ENCODE results near the gene HSD17B1.
"Not testable (repeated sequence)": the region's sequence is repeated elsewhere in the genome, so short reads cannot be mapped to it uniquely, and the experiment has no call there.

The HSD17B1 gene

DNA sequence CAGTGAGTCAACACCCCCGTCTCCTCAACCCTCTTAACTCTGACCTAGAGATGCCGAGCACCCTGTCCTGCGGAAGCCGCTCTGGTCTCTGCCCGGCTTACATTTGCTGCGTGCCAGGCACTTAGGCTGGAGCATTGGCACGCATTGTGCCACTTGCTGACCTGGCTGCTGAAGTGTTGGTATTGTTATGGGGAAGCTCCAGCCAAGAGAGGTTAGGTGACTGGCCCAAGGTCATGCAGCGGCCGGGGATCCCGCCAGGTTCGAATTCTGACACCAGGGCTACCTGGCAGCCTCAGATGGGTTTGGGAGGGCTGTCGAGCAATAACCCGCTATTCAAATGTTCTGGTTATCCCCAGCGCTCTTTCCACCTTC lies 5.0 kb upstream of the HSD17B1 start:
- no peak for DNase-seq

DNA sequence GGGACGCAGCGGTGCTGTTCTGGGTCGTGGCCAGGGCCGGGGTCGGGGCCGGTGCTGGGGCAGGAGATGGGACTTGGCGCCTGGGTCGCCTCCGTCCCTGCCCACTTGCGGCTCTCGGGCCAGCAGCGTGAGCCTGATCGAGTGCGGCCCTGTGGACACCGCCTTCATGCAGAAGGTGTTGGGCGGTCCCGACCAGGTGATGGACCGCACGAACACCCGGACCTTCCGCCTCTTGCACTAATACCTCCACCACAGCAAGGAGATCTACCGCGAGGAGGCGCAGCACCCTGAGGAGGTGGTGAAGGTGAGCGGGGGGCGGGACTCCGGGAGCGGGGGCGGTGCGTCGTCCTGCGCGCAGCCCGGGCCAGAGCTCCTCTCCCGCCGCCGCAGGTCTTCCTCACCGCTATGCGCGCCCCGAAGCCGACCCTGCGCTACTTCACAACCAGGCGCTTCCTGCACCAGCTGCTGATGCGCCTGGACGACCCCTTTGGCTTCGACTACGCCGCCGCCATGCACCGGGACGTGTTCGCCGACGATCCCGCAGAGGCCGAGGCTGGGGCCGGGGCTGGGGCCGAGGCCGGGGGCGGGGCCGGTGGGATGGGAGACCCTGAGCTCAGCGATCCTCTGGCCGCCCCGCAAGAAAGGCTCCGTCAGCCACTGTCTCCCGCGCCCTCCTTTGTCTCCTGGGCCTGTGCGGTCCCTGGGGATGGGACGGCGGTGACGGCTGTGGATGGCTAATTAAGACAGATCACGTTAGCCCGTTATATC lies 4.5 kb upstream of the HSD17B1 start:
- peak; percentile 74 for ATAC-seq
- DNase-seq, result peak; percentile 87

More for the DNA sequence above, 5.0 kb upstream of the HSD17B1 start:
- ATAC-seq, result no peak

DNA sequence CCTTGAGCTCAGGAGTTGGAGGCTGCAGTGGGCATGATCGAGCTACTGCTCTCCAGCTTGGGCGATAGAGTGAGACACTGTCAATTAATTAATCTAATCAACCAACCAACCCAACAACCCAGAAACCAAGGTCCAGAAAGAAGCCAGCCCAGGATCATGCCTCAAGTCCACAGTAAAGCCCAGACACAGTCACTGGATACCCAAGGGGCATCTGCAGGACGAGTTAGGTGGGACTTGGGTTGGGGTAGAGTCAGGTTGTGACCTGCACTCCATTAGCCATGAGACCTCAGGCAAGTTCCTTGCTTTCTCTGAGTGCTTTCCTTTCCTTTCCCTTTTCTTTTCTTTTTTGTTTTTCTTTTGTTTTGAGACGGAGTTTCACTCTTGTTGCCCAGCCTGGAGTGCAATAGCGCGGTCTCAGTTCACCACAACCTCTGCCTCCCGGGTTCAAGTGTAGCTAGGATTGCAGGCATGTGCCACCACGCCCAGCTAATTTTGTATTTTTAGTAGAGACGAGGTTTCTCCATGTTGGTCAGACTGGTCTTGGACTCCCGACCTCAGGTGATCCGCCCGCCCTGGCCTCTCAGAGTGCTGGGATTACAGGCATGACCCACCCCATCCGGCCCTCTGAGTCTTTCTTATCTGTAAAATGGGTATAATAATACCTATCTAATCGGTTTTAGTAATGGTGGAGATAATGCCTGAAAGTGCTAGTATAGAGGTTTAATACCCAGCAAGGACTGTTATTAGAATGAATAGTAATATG lies 3.5 kb upstream of the HSD17B1 start:
- no peak for ATAC-seq
- DNase-seq, result no peak

DNA sequence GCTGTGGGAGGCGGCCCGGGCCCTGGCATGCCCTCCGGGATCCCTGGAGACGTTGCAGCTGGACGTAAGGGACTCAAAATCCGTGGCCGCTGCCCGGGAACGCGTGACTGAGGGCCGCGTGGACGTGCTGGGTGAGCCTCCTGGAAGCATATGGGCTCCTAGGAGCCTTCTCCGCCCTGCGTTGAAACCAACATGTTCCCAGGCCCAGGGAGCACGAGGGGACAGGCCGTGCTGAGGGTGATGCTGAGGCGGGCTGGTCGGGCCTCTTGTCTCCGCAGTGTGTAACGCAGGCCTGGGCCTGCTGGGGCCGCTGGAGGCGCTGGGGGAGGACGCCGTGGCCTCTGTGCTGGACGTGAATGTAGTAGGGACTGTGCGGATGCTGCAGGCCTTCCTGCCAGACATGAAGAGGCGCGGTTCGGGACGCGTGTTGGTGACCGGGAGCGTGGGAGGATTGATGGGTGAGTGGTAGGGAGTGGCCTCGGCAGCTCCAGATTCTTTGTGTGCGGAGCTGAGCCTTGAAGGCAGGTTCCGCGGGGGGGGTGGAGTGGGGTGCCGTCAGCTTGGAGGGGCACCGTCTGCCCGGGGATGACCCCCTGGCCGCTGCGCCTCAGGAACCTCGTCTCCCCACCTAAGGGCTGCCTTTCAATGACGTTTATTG lies 567 bp downstream of the HSD17B1 start:
- DNase-seq, result no peak
- ATAC-seq, result no peak

DNA sequence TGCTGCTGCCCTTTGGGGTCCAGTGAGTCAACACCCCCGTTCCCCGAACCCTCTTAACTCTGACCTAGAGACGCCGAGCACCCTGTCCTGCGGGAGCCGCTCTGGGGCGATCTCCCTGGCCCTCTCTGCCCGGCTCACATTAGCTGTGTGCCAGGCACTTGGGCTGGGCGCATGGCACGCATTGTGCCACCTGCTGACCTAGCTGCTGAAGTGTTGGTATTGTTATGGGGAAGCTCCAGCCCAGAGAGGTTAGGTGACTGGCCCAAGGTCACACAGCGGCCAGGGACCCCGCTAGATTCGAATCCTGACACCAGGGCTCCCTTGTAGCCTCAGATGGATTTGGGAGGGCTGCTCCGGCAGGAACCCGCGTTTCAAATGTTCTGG lies 1.1 kb downstream of the HSD17B1 start:
- DNase-seq (peak; percentile 33), ATAC-seq (no peak)

DNA sequence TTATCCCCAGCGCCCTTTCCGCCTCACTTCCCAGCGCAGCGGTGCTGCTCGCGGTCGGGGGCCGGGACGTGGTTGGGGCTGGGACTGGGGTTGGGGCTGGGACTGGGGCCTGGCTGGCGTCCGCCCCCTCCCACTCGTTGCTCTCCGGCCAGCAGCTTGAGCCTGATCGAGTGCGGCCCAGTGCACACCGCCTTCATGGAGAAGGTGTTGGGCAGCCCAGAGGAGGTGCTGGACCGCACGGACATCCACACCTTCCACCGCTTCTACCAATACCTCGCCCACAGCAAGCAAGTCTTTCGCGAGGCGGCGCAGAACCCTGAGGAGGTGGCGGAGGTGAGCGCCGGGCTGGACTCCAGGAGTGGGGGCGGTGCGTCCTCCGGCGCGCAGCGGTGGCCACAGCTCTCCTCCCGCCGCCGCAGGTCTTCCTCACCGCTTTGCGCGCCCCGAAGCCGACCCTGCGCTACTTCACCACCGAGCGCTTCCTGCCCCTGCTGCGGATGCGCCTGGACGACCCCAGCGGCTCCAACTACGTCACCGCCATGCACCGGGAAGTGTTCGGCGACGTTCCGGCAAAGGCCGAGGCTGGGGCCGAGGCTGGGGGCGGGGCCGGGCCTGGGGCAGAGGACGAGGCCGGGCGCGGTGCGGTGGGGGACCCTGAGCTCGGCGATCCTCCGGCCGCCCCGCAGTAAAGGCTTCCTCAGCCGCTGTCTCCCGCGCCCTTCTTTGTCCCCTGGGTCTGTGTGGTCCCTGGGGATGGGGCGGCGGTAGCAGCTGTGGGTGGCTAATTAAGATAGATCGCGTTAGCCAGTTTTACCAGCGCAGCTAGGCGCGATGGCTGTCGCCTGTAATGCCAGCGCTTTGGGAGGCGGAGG lies 1.8 kb downstream of the HSD17B1 start:
- ATAC-seq, result peak; percentile 93
- DNase-seq, result peak; percentile 89

DNA sequence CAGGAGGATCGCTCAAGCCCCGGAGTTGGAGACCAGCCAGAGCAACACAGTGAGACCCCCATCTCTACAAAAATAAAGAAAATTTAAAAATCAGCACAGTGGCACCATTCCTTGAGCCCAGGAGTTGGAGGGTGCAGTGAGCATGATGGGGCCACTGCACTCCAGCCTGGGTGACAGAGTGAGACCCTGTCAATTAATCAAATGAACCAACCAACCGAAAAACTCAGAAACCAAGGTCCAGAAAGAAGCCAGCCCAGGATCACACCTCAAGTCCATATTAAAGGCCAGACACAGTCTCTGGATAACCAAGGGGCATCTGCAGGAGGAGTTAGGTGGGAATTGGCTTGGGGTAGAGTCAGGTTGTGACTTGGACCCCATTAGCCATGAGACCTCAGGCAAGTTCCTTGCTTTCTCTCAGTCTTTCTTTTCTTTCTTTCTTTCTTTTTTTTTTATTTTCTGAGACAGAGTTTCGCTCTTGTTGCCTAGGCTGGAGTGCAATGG lies 2.4 kb downstream of the HSD17B1 start:
- no peak for DNase-seq
- no peak for ATAC-seq

DNA sequence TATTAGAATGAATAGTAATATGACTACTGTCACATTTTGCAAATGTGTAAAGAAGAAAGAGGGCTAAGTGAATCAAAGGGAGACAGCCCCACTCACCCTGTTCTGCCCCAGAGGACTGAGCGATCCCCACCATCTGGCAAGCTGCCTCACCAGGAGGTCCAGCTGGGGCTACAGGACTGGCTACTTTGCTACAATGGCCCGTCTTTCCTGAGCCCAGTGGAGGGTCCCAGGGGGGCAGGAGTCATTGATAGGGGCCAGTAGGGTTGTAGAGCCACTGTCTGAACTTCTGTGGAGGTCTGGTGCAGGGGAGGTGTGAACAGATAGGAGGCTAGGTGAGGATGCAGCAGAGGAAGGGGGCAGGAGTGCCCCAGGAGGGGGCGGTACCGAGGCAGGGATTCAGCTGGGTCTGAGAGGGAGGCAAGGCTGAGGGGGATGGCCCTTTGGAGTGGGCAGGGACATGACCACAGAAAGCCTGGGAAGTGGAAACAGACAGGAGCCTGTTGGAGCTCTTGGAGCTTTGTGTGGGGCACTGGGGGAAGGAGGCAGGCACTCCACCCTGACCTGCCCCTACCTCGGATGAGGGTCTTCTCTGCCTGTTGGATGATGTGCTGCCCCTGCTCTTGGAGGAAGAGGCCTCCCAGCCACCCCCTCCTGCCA lies 3.4 kb downstream of the HSD17B1 start:
- ATAC-seq, DNase-seq: not testable (repeated sequence)

DNA sequence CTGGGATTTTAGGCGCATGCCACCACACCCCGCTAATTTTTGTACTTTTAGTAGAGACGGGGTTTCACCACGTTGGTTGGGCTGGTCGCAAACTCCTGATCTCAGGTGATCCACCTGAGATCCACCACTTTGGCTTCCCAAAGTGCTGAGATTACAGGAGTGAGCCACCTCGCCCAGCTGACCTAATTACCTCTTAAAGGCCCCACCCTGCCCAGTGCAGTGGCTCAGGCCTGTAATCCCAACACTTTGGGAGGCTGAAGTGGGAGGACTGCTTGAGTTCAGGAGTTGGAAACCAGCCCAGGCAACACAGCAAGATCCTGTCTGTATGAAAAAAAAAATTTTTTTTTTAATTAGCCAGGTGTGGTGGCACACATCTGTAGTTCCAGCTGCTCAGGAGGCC lies 6.4 kb downstream of the HSD17B1 start:
- ATAC-seq (no peak), DNase-seq (no peak)

DNA sequence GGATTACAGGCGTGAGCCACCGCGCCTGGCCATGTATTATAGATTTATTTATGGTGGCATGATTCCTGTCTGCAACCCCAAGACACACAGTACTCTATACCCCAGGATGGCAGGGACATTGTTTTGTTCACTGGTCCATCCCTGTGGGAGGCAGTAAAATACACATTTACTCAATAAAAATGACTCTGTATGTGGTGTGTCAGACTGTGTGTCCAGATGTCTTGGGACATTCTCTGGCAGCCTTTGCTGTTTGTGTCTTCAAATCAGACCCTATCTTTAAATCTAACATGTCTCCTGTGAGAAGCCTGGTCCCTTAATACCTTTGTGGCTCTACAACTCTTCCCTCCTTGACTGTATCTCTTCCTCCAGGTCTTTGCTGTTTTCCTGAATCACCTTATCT lies 7.5 kb downstream of the HSD17B1 start:
- no peak for ATAC-seq
- DNase-seq, result no peak

DNA sequence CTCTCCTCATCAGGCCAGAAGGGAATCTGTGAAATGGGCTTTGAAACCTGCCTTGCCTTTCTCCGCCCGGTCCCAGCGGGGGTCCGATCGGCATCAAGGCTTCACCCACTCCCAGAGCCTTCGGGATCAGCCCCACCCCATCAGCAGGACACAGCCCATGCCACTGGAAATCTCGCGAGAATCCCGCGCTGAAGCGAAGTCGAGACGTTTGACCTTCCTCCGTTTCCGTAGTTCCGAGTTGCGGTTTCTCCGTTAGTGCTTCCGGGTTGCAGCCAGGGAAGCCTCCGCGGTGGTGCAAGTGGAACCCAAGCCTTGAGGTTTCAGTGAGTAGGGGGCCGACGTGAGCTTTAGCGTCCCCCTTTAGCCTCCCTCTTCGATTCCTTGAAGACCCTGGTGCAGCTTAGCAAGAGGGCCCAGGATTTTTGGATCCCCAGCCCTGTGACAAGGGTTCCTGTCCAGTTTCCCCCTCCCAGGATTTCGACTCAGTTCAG lies 9.2 kb downstream of the HSD17B1 start, which contains the start of gene COASY:
TSS of gene COASY (plus strand) at position 252 of the 491 bp plus-strand sequence. CDS start 475 bp downstream, outside the sequence.
- DNase-seq (peak; percentile 95), ATAC-seq (peak; percentile 67)

DNA sequence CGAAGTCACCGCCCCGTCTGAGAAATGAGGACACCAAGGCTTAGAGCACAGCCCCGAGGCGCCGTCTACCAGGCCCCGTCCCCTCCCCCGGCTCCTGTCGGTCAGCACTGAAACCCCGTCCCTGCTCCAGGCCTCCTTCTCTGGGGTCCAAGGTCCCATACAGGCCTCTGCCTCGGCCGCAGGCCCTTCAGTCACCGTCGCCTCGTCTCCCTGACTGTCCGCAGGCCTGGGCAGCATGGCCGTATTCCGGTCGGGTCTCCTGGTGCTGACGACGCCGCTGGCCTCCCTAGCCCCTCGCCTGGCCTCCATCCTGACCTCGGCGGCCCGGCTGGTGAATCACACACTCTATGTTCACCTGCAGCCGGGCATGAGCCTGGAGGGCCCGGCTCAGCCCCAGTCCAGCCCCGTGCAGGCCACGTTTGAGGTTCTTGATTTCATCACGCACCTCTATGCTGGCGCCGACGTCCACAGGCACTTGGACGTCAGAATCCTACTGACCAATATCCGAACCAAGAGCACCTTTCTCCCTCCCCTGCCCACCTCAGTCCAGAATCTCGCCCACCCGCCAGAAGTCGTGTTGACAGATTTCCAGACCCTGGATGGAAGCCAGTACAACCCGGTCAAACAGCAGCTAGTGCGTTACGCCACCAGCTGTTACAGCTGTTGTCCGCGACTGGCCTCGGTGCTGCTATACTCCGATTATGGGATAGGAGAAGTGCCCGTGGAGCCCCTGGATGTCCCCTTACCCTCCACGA lies 9.8 kb downstream of the HSD17B1 start:
- DNase-seq (no peak), ATAC-seq (no peak)

DNA sequence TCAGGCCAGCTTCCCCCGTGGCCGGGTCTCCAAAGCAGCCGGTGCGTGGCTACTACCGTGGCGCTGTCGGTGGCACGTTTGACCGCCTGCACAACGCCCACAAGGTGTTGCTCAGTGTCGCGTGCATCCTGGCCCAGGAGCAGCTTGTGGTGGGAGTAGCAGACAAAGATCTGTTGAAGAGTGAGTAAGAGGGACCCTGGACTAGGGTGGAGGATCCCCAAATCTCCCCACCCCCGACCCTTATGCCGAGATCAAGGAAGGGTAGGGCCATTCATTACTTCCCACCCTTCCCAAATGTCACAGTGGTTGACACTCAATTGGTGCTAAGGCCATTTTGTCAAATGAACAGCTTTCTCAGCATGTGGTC lies 10.4 kb downstream of the HSD17B1 start:
- ATAC-seq, result no peak
- no peak for DNase-seq

DNA sequence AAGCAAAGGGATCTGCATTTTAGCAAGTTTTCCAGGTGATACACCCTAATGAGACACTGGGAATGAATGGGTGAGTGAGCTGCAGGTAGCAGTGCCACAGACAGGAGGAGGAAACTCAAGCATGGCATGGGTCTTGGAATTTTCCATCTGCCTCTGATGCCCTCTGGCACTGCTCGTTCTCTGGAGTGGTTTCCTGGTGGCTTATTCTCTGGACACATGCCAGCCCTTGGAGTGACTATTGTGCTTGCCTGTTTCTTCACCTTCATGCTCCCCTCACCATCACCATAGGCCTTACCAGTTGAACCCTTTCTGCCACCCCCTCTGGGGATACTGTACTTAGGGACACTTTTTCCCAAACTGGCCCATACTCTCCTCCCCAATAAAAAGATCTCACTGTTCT lies 10.8 kb downstream of the HSD17B1 start:
- DNase-seq, result no peak
- no peak for ATAC-seq

DNA sequence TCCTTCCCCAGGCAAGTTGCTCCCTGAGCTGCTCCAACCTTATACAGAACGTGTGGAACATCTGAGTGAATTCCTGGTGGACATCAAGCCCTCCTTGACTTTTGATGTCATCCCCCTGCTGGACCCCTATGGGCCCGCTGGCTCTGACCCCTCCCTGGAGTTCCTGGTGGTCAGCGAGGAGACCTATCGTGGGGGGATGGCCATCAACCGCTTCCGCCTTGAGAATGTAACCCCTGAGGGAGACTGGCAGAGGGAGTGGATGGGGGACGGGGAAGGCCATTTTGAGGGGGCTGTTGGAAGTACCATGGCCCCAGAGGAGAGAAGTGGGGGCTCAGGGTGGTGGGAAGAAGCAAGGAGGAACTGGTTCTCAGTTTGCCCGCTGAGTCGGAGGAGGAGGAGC lies 11.2 kb downstream of the HSD17B1 start:
- ATAC-seq, result no peak
- DNase-seq, result no peak

DNA sequence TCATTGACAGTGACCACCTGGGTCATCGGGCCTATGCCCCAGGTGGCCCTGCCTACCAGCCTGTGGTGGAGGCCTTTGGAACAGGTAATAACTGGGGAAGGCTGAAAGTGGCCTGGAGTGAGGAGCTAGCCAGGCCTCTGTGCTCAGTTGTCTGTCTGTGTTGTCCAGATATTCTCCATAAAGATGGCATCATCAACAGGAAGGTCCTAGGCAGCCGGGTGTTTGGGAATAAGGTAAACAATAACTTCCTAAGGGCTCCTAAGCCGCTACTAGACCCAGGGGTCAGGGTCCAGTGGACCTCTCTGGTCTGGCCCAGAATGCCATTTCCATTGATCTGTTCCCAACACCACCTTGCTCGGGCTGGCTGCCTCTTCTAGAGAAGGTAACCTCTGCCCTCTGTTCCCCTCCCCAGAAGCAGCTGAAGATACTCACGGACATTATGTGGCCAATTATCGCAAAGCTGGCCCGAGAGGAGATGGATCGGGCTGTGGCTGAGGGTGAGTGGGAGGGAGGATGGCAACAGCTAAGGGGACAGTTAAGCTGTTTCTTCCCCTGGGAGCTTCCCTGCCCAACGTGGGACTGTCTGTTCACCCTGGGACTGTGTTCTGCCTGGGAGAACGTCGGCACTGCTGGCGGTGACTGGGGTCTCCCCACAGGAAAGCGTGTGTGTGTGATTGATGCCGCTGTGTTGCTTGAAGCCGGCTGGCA lies 12.2 kb downstream of the HSD17B1 start:
- DNase-seq (no peak), ATAC-seq (no peak)

DNA sequence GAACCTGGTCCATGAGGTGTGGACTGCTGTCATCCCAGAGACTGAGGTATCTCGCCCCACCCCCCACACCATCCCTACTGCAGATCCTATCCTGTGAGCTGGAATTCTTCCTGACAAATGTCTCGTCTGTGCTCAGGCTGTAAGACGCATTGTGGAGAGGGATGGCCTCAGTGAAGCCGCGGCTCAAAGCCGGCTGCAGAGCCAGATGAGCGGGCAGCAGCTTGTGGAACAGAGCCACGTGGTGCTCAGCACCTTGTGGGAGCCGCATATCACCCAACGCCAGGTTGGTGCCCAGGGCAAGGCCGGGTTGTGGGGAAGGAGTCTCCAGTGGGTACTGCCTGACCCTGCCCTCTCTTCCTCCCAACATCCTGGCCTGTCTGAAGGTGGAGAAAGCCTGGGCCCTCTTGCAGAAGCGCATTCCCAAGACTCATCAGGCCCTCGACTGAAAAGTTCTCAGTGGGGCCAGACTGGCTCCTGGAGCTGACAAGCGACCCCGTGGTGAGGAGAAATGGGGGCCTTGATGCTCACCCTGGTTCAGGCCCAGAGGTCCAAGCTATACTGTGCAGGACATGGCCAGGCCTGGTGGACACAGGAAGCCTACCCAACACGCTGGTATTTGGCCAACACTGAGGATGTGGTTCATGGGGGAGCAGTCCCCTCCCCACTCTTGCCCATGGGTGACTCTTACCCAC lies 12.9 kb downstream of the HSD17B1 start:
- ATAC-seq (no peak), DNase-seq (no peak)

DNA sequence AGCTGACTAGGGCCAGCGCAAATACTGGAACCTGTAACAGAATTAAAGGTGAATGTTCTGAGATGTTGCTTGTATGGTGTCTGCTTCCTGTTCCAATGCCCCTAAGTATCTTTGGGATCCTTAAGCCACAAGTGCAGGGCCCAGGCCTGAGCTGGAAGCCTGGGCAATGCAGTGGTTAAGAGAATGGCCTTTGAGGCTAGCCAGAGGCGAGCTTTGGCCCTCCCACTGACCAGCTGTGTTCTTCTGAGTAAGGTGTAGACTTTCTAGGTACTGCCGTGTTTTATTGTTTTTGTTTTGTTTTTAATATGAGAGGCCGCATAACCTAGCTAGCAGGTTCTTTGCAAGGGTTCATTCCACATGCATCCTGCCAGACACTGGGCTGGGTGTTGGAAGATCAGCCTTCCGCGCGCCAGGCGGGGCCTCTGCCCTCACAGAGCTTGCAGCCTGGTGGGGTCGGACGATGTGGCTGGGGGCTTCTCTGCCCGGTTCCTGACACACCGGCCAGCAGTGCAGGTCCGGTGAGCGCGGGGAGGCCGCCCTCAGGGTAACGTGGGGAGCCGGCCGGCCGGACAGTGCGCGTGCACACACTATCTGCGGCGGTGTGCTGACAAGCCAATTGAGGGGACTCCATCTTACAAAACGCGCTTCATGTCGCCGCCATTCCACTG lies 13.6 kb downstream of the HSD17B1 start:
- DNase-seq (no peak), ATAC-seq (no peak)

Data from stimulated activated naive CD8-positive, alpha-beta T cell treated with anti-CD3 and anti-CD28 coated beads, Interleukin-15, Interleukin-2, amounts not matched to agents 100 U/mL and 50 U/mL, for 24 hours (primary cell).